Fibroblast of villous mesenchyme (primary cell): ENCODE results near the gene VWA2. TPM values are rescaled to one million over a fixed set of nuclear protein-coding genes. Genes with fewer than 3 reads are reported as not detected.

Experiments used
- DNase-seq: peaks from one replicate; pipeline ENCODE4 v3.0.0-alpha.2; 2010; ENCODE audit warnings: low read depth
- H3K4me3 ChIP-seq: 2 replicates; pipeline ENCODE4 v1.5.1; 2011; ENCODE audit warnings: low read depth, mild to moderate bottlenecking, low read length
- CTCF ChIP-seq: IDR thresholded peaks from 2 replicates; pipeline ENCODE4 v1.5.1; 2012; ENCODE audit warnings: low read depth, mild to moderate bottlenecking, low read length; ENCODE audit not compliant: insufficient read depth
- total RNA-seq: library from RNA; depleted of rRNA; stranded (reverse); fragments of >200 nt; gene quantifications from 2 replicates; pipeline ENCODE4 v1.2.3, GENCODE V29; 2012

Gene VWA2
- total RNA-seq, 1 donor: under 0.01 TPM

GRCh38 chr10:114255227-114255626 is 16.2 kb downstream of the VWA2 start:
- no peak for DNase-seq
- H3K4me3 ChIP-seq: no peak overlapping the region
- TF ChIP-seq CTCF: no peak

GRCh38 chr10:114256008-114256765 is 17.1 kb downstream of the VWA2 start:
- peak; percentile 66 for DNase-seq
- no peak for TF ChIP-seq CTCF
- no peak overlapping the region for H3K4me3 ChIP-seq

GRCh38 chr10:114256822-114257221 is 17.8 kb downstream of the VWA2 start:
- no peak for TF ChIP-seq CTCF
- DNase-seq: peak; percentile 79
- no peak overlapping the region for H3K4me3 ChIP-seq

- DNase-seq: peak; percentile 19
- no peak overlapping the region for H3K4me3 ChIP-seq
- no peak for TF ChIP-seq CTCF
These were observed 18.4 kb downstream of the VWA2 start for GRCh38 chr10:114257498-114257897.

- H3K4me3 ChIP-seq: no peak overlapping the region
- no peak for TF ChIP-seq CTCF
- DNase-seq: peak; percentile 89
These were observed 19.3 kb downstream of the VWA2 start for GRCh38 chr10:114258274-114258840.

- peak; percentile 83 for DNase-seq
- H3K4me3 ChIP-seq: no peak overlapping the region
- TF ChIP-seq CTCF: no peak
These were observed 20.8 kb downstream of the VWA2 start for GRCh38 chr10:114259824-114260223.
